ENCODE data around the gene NRK.

GRCh38 chrX:105773801-105774200, 48.5 kb upstream of the NRK start:
- TF ChIP-seq MXI1 (IDR thresholded peaks at IDR 0.05; ENCODE audit: low read depth, low read length) = no peak
- TF ChIP-seq NFIC (IDR thresholded peaks at IDR 0.05; ENCODE audit: borderline replicate concordance) = no peak
- TF ChIP-seq TCF12 (IDR thresholded peaks at IDR 0.05) = no peak
- TF ChIP-seq CTCF (IDR thresholded peaks at IDR 0.05) = no peak
- no peak for TF ChIP-seq CHD2 (IDR thresholded peaks at IDR 0.05; ENCODE audit: low read length, partially characterized antibody)
- TF ChIP-seq TAF1 (IDR thresholded peaks at IDR 0.05; ENCODE audit: borderline replicate concordance, low read depth, low read length) = no peak
- no peak for TF ChIP-seq SMC3 (IDR thresholded peaks at IDR 0.05; ENCODE audit: low read depth, low read length)
- no peak for TF ChIP-seq EZH2phosphoT487 (IDR thresholded peaks at IDR 0.05; ENCODE audit: borderline replicate concordance, low read depth)
- TF ChIP-seq FOXM1 (IDR thresholded peaks at IDR 0.05; ENCODE audit: low read depth) = no peak
- no peak for TF ChIP-seq POLR2AphosphoS5 (IDR thresholded peaks at IDR 0.05; ENCODE audit: low read depth, low read length)
- TF ChIP-seq JUND (IDR thresholded peaks at IDR 0.05) = no peak
- TF ChIP-seq EP300 (IDR thresholded peaks at IDR 0.05; ENCODE audit: borderline replicate concordance in 1 of 2, low read depth in 1 of 2, low read length in 1 of 2) = no peak

All from SK-N-SH (cell line).